K562 (cell line): ENCODE measurements around the gene ERC2. TPM values are rescaled to one million over a fixed set of nuclear protein-coding genes. Genes with fewer than 3 reads are reported as not detected.

Experiments used
- HDGF ChIP-seq: fragments of 450-650 bp; IDR thresholded peaks from 2 replicates; pipeline ENCODE4 v1.6.1; 2016
- polyA plus RNA-seq, 8 experiments: library from polyadenylated mRNA; depleted of rRNA in 4 of 8; stranded (reverse) in 5 of 8; unstranded in 3 of 8; fragments of >200 nt; fragmentation: Nextera tagmentation in 2 of 8; fragmentation: Illumina TruSeq in 1 of 8; extraction: Ambion mirVana in 2 of 8; extraction: Trizol in 1 of 8; gene quantifications; 2 replicates each; pipeline versions ENCODE4 v1.2.1 to v1.2.3, GENCODE V29; 2011 to 2014; ENCODE audit warnings: inconsistent platforms in 1 of 8, missing spikeins in 1 of 8
- total RNA-seq, 7 experiments: library from RNA; depleted of rRNA in 6 of 7; stranded (reverse); fragments of >200 nt in 6 of 7; fragmentation: Illumina TruSeq in 2 of 7; extraction: Trizol in 2 of 7; gene quantifications; 2 replicates each; pipeline versions ENCODE4 v1.2.1 to v1.2.3, GENCODE V29; 2011 to 2021; ENCODE audit warnings: low replicate concordance in 1 of 7
- TF ChIP-seq, protein P1 (sequence below): fragments of 450-650 bp; IDR thresholded peaks from 2 replicates; pipeline ENCODE4 v1.6.1; 2016; ENCODE audit warnings: low read depth
- TF ChIP-seq, protein P2 (sequence below), 2 experiments: IDR thresholded peaks; 2 replicates each; pipeline ENCODE4 v1.6.1; 2011; ENCODE audit warnings: borderline replicate concordance in 1 of 2, control low read depth in 1 of 2, low read depth in 1 of 2, low read length in 1 of 2, mild to moderate bottlenecking in 1 of 2, mixed read lengths in 1 of 2, moderate library complexity in 1 of 2; ENCODE audit not compliant: insufficient read depth in 1 of 2, insufficient read length in 1 of 2, poor library complexity in 1 of 2, severe bottlenecking in 1 of 2; ENCODE audit errors: extremely low read depth in 1 of 2

Gene ERC2
- total and polyA plus RNA-seq, 9 of the 15 experiments (the other 6 are each of a cell fraction or from before 2014, with no cell fraction given), result 0.04 to 0.18 (median 0.07) TPM; not detected in 2

DNA sequence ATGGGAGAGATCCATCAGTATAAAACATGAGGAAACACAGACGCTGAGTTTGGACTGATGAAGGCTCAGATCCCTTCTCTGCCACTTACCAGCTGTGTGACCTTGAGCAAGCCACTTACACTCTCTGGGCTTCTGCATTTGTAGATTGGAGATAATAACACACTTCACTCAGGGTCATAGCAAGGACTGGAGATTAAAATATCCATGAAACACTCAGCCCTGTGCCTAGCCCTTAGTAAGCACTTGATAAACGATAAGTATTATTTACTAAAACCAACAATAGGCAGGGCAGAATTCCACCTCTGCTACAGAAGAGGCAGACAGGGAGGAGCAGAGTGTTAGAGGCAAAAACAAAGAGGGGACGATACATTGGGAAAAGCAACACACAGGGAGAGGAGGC, 560.7 kb downstream of the ERC2 start (continued):
- TF ChIP-seq, protein P1, sequence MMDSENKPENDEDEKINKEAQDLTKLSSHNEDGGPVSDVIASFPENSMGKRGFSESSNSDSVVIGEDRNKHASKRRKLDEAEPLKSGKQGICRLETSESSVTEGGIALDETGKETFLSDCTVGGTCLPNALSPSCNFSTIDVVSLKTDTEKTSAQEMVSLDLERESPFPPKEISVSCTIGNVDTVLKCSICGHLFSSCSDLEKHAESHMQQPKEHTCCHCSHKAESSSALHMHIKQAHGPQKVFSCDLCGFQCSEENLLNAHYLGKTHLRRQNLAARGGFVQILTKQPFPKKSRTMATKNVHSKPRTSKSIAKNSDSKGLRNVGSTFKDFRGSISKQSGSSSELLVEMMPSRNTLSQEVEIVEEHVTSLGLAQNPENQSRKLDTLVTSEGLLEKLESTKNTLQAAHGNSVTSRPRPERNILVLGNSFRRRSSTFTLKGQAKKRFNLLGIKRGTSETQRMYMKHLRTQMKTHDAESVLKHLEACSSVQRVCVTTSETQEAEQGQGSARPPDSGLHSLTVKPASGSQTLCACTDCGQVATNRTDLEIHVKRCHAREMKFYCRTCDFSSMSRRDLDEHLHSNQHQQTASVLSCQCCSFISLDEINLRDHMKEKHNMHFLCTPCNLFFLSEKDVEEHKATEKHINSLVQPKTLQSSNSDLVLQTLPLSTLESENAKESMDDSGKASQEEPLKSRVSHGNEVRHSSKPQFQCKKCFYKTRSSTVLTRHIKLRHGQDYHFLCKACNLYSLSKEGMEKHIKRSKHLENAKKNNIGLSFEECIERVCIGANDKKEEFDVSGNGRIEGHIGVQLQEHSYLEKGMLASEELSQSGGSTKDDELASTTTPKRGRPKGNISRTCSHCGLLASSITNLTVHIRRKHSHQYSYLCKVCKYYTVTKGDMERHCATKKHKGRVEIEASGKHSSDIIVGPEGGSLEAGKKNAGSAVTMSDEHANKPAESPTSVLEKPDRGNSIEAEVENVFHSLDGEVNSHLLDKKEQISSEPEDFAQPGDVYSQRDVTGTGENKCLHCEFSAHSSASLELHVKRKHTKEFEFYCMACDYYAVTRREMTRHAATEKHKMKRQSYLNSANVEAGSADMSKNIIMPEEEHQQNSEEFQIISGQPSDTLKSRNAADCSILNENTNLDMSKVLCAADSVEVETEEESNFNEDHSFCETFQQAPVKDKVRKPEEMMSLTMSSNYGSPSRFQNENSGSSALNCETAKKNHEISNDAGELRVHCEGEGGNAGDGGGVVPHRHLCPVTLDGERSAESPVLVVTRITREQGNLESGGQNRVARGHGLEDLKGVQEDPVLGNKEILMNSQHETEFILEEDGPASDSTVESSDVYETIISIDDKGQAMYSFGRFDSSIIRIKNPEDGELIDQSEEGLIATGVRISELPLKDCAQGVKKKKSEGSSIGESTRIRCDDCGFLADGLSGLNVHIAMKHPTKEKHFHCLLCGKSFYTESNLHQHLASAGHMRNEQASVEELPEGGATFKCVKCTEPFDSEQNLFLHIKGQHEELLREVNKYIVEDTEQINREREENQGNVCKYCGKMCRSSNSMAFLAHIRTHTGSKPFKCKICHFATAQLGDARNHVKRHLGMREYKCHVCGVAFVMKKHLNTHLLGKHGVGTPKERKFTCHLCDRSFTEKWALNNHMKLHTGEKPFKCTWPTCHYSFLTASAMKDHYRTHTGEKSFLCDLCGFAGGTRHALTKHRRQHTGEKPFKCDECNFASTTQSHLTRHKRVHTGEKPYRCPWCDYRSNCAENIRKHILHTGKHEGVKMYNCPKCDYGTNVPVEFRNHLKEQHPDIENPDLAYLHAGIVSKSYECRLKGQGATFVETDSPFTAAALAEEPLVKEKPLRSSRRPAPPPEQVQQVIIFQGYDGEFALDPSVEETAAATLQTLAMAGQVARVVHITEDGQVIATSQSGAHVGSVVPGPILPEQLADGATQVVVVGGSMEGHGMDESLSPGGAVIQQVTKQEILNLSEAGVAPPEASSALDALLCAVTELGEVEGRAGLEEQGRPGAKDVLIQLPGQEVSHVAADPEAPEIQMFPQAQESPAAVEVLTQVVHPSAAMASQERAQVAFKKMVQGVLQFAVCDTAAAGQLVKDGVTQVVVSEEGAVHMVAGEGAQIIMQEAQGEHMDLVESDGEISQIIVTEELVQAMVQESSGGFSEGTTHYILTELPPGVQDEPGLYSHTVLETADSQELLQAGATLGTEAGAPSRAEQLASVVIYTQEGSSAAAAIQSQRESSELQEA, result no peak
- TF ChIP-seq, protein P2, sequence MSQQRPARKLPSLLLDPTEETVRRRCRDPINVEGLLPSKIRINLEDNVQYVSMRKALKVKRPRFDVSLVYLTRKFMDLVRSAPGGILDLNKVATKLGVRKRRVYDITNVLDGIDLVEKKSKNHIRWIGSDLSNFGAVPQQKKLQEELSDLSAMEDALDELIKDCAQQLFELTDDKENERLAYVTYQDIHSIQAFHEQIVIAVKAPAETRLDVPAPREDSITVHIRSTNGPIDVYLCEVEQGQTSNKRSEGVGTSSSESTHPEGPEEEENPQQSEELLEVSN (IDR thresholded peaks at IDR 0.05; ENCODE audit: borderline replicate concordance in 1 of 2, extremely low read depth in 1 of 2, insufficient read depth in 1 of 2, insufficient read length in 1 of 2, low read depth in 1 of 2, low read length in 1 of 2, poor library complexity in 1 of 2, severe bottlenecking in 1 of 2), result no peak
- no peak for TF ChIP-seq HDGF
